Natural killer cell treated with Interleukin-12 subunit alpha and Interleukin-12 subunit beta and Interleukin-15 and Interleukin-18, amount 100 ng/mL, for 72 hours (primary cell): Measurements from ENCODE around the gene LAIR2. TPM values are rescaled to one million over a fixed set of nuclear protein-coding genes. Genes with fewer than 3 reads are reported as not detected.

Experiments
- ATAC-seq, 2 donors: fragments of 150-1000 bp; cut with Tn5 transposase in 1 of 2; sonication (Bioruptor Pico), chemical (Tn5 transposase) in 1 of 2; 2 replicates each; pipeline ENCODE4 v1.10.0; 2021
- DNase-seq: peaks from one replicate; pipeline ENCODE4 v3.0.0; 2022; ENCODE audit warnings: low spot score
- H3K27ac Mint-ChIP-seq, 2 donors: 1 replicate in 1 of 2; 2 replicates in 1 of 2; pipeline ENCODE4 v1.8.0; 2022; ENCODE audit warnings: mixed read lengths in 2 of 2, mild to moderate bottlenecking in 1 of 2, moderate library complexity in 1 of 2
- H3K27me3 Mint-ChIP-seq, 2 donors: 1 replicate in 1 of 2; 2 replicates in 1 of 2; pipeline ENCODE4 v1.8.0; 2022; ENCODE audit warnings: mixed read lengths in 2 of 2
- H3K36me3 Mint-ChIP-seq: one replicate; pipeline ENCODE4 v1.8.0; 2022; ENCODE audit warnings: mixed read lengths
- H3K4me1 Mint-ChIP-seq, 2 donors: 1 replicate in 1 of 2; 2 replicates in 1 of 2; pipeline ENCODE4 v1.8.0; 2022; ENCODE audit warnings: low read depth in 2 of 2, mixed read lengths in 2 of 2, mild to moderate bottlenecking in 1 of 2
- H3K4me3 Mint-ChIP-seq: one replicate; pipeline ENCODE4 v1.8.0; 2022; ENCODE audit warnings: mixed read lengths
- H3K9me3 Mint-ChIP-seq: 2 replicates; pipeline ENCODE4 v1.8.0; 2022; ENCODE audit warnings: mixed read lengths
- total RNA-seq, 2 donors: library from RNA; stranded (reverse); gene quantifications; one replicate each; pipeline ENCODE4 v1.2.3, GENCODE V29; 2022

LAIR2 gene
- total RNA-seq, result 10 to 100 TPM; 18.4 to 48.0 TPM

DNA sequence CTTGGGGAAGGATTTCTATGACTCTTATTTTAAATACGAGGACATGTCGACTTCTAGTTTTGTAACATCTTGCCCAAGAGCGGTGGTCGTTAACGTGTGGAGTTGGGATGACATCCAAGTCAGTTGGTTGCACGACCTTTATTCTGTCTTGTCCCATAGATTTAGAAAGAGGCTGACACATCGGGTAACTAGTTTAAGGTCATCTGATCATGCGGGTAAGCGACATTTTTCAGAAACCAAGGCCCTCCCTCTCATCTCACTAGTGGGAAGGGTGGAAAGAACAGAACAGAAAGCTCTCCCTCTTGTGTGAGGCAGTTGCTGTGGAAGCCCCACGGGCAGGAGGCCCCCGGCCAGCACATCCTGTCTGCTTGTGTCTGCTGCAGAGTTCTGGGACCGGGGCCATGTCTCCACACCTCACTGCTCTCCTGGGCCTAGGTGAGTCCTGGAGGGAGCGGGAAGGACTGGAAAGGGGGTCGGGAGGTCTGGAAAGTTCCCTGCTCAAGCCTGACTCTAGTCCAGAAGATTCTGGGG lies at the start of gene LAIR2:
Gene LAIR2, plus strand, starts transcription at position 314 of the 531 bp plus-strand sequence. Its CDS starts 88 bp downstream, at position 402.
- peaks cover 0 to 7% of the 10 kb centered on the region in 2 donors for H3K27me3 Mint-ChIP-seq
- peaks cover 7% of the 10 kb centered on the region for H3K36me3 Mint-ChIP-seq
- H3K4me3 Mint-ChIP-seq, result peak within 1 kb of the TSS; percentile 63
- no peaks in the 10 kb centered on the region for H3K9me3 Mint-ChIP-seq
- peak; percentile 76 to 85 for ATAC-seq
- H3K27ac Mint-ChIP-seq, result peak within 1 kb of the TSS; percentile 16 to 80
- peaks cover 46 to 52% of the 10 kb centered on the region in 2 donors for H3K4me1 Mint-ChIP-seq
- DNase-seq, result peak; percentile 70

- DNase-seq, result peak; percentile 54
- H3K27ac Mint-ChIP-seq, result no peak overlapping the region
- ATAC-seq, result no peak
- no peaks in the 10 kb centered on the region for H3K9me3 Mint-ChIP-seq
- peaks cover 41 to 44% of the 10 kb centered on the region in 2 donors for H3K4me1 Mint-ChIP-seq
- no peak overlapping the region for H3K4me3 Mint-ChIP-seq
- H3K27me3 Mint-ChIP-seq, result no peaks in the 10 kb centered on the region
- H3K36me3 Mint-ChIP-seq, result peaks cover 32% of the 10 kb centered on the region
Measured at GRCh38 chr19:54453921-54454780, 48.5 kb upstream of the LAIR2 start.

DNA sequence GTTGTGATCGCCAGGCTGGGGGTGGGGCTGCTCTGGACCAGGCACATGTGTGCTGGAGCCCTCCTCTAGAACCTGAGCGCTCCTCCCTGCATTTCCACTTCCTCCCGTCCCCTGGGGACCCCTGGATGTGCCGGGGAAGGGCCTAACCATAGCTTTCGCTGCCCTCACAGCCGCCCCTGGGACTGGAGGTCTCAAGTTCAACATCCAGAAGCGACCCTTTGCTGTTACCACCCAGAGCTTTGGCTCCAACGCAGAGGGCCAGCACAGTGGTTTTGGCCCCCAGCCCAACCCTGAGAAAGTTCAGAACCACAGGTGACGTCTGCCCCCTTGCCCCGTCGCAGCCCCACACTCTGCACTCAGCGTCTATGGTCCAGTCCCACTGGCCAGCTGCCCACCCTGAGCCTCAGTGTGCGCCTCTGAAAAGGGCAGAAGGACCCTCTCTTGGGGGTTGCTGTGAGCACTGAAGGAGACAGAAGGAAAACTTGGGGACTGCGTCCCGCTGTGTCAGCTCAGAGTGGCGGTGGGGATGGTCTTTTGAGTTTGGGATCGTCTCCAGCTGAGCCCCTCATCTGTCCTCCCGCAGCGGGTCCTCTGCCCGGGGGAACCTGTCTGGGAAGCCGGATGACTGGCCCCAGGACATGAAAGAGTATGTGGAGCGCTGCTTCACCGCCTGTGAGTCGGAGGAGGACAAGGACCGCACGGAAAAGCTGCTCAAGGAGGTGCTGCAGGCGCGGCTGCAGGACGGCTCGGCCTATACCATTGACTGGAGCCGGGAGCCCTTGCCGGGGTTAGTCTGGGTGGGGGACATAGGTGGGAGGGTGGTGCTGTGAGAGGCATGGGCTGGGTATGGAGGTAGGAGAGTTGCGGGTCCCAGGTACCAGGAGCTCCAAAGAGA lies 47.6 kb upstream of the LAIR2 start:
- DNase-seq (peak; percentile 53), ATAC-seq (no peak)
- peaks cover 30% of the 10 kb centered on the region for H3K36me3 Mint-ChIP-seq
- no peak overlapping the region for H3K4me3 Mint-ChIP-seq
- H3K4me1 Mint-ChIP-seq, result peaks cover 43 to 45% of the 10 kb centered on the region in 2 donors
- no peak overlapping the region for H3K27ac Mint-ChIP-seq
- no peaks in the 10 kb centered on the region for H3K9me3 Mint-ChIP-seq
- no peaks in the 10 kb centered on the region for H3K27me3 Mint-ChIP-seq

DNA sequence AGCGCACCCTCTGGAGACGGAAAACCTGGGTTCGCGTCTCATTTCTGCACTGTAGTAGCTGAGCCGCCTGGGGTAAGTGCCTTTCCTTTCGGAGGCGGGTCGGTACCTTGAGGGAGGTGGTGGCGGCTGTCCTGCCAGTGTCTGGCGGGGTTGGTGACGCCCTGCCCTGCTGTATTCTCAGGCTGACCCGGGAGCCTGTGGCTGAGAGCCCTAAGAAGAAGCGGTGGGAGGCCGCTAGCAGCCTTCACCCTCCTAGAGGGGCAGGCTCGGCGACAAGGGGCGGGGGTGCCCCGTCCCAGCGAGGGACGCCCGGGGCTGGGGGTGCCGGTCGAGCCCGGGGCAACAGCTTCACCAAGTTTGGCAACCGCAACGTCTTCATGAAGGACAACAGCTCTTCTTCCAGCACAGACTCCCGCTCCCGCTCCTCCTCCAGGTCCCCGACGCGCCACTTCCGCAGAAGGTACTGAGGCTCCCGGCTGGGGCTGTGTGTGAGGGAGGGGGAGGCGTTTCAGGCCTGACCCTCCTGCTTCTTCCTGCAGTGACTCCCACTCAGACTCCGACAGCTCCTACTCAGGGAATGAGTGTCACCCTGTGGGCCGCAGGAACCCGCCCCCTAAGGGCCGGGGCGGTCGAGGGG lies 46.7 kb upstream of the LAIR2 start:
- Mint-ChIP-seq H3K4me1 (peaks cover 34 to 37% of the 10 kb centered on the region in 2 donors), H3K4me3 (no peak overlapping the region), H3K9me3 (no peaks in the 10 kb centered on the region)

DNA sequence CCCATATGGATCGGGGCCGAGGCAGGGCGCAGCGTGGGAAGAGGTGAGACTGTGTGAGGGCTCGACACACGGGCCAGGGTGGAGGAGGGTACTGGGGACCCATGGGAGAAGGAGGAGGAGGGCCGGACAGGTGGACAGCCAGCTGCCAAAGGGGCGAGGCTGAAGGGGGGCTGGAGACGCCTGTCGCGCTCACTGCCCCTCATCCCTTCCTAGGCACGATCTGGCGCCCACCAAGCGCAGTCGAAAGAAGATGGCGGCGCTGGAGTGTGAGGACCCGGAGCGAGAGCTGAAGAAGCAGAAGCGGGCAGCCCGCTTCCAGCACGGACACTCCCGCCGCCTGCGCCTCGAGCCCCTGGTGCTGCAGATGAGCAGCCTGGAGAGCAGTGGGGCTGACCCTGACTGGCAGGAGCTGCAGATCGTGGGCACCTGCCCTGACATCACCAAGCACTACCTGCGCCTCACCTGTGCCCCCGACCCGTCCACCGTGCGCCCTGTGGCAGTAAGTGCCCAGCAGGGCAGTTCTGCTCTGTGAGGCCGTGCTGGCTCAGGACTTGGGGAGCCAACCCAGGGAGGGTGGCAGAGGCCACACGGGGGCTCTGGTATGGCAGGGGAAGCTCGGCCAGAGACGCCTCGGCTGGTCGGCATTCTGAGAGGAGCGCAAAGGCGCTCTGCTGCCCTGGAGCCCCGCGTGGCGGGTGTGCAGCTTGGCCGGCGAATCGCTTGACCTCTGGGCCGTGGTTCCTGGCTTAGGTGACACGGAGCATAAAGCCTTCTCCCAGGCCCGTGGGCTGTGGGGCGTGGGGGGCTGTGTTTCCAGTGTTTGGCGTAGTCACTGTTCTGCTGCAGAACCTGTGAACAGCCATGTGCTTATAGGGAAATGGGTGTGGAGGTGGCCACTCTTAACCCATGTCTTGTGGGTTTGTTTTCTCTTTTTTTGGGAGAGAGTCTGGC lies 45.9 kb upstream of the LAIR2 start:
- no peaks in the 10 kb centered on the region for H3K27me3 Mint-ChIP-seq
- peaks cover 28 to 33% of the 10 kb centered on the region in 2 donors for H3K4me1 Mint-ChIP-seq
- no peaks in the 10 kb centered on the region for H3K9me3 Mint-ChIP-seq
- H3K36me3 Mint-ChIP-seq, result peaks cover 17% of the 10 kb centered on the region
- no peak overlapping the region for H3K4me3 Mint-ChIP-seq
- H3K27ac Mint-ChIP-seq, result no peak overlapping the region
- peak; percentile 47 for DNase-seq
- ATAC-seq, result no peak

More for the DNA sequence above, 46.7 kb upstream of the LAIR2 start:
- H3K27ac Mint-ChIP-seq, result no peak overlapping the region
- H3K27me3 Mint-ChIP-seq, result no peaks in the 10 kb centered on the region
- no peak for ATAC-seq
- H3K36me3 Mint-ChIP-seq, result peaks cover 21% of the 10 kb centered on the region
- peak; percentile 50 for DNase-seq

DNA sequence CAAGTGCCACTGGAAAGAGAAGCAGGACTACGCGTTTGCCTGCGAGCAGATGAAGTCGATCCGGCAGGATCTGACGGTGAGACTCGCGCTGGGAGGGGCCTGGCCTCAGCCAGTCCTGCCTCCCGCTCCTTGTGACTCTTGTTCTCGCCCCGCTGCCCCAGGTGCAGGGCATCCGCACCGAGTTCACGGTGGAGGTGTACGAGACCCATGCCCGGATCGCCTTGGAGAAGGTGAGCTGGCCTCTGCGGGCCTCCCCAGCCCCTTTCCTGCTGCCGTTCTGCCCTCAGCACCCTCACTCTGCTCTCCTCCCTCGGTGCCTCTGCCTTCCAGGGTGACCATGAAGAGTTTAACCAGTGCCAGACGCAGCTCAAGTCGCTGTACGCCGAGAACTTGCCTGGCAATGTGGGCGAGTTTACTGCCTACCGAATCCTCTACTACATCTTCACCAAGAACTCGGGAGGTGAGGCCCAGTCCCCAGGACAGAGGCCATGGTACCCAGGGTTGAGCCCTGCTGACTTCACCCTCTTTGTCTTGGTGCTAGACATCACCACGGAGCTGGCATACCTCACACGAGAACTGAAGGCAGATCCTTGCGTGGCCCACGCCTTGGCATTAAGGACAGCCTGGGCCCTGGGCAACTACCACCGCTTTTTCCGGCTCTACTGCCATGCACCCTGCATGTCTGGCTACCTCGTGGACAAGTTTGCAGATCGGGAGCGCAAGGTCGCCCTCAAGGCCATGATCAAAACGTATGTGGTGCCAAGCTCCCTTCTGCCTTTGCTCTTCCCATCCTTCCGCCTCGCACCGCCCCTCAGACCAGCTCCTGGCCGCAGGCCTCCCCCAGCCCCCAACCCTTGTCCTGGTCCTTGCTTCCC lies 44.6 kb upstream of the LAIR2 start:
- Mint-ChIP-seq H3K4me3 (no peak overlapping the region), H3K9me3 (no peaks in the 10 kb centered on the region), H3K27ac (no peak overlapping the region), H3K36me3 (peaks cover 15% of the 10 kb centered on the region), H3K27me3 (no peaks in the 10 kb centered on the region), H3K4me1 (peaks cover 28 to 32% of the 10 kb centered on the region in 2 donors)
- DNase-seq (no peak), ATAC-seq (no peak)

- H3K9me3 Mint-ChIP-seq, result no peaks in the 10 kb centered on the region
- no peaks in the 10 kb centered on the region for H3K27me3 Mint-ChIP-seq
- no peak for ATAC-seq
- H3K4me3 Mint-ChIP-seq, result no peak overlapping the region
- peak overlapping the region; percentile 70 for H3K27ac Mint-ChIP-seq
- no peak for DNase-seq
- peaks cover 28% of the 10 kb centered on the region in 2 donors for H3K4me1 Mint-ChIP-seq
- H3K36me3 Mint-ChIP-seq, result peaks cover 11% of the 10 kb centered on the region
Measured at GRCh38 chr19:54458648-54459281, 43.9 kb upstream of the LAIR2 start.

DNA sequence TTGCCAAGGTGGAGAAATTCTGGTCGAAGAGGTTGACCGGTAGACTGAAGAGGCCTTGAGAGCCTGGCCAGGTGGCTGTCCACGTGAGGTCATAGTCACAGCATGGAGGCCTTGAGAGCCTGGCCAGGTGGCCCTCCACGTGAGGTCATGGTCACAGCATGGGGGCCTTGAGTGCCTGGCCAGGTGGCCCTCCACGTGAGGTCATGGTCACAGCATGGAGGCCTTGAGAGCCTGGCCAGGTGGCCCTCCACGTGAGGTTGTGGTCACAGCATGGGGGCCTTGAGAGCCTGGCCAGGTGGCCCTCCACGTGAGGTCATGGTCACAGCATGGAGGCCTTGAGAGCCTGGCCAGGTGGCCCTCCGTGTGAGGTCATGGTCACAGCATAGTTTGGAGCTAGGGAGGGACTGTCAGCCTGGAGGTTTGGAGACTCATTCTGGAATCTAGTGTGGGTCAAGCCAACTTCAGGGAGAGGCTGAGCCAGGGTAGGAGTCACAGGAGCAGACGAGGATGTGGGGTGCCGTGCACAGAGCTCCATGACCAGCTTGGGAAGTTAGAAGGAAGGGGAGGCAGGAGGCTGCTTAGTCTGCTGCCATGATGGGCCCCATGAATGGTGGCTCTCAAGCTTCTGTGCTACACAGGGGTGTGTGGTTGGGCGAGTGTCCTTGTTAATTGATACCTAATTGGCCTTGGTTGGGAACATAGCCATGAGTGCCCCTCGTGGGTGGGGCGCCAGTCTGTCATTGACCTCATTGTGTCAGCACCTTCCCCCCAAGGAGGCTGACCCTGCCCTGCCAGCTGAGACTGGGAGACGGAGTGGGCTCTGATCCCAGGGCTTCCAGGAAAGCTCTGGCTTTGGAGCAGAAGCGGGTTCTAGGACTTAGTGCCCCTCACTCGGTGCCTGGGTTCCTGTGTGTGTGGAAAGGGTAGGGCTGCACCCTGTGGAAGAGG lies 43.1 kb upstream of the LAIR2 start:
- peaks cover 11% of the 10 kb centered on the region for H3K36me3 Mint-ChIP-seq
- H3K4me1 Mint-ChIP-seq, result peaks cover 31 to 34% of the 10 kb centered on the region in 2 donors
- peak overlapping the region; percentile 70 for H3K27ac Mint-ChIP-seq
- no peaks in the 10 kb centered on the region for H3K27me3 Mint-ChIP-seq
- ATAC-seq (no peak), DNase-seq (no peak)
- H3K4me3 Mint-ChIP-seq, result peak overlapping the region; percentile 28
- no peaks in the 10 kb centered on the region for H3K9me3 Mint-ChIP-seq

DNA sequence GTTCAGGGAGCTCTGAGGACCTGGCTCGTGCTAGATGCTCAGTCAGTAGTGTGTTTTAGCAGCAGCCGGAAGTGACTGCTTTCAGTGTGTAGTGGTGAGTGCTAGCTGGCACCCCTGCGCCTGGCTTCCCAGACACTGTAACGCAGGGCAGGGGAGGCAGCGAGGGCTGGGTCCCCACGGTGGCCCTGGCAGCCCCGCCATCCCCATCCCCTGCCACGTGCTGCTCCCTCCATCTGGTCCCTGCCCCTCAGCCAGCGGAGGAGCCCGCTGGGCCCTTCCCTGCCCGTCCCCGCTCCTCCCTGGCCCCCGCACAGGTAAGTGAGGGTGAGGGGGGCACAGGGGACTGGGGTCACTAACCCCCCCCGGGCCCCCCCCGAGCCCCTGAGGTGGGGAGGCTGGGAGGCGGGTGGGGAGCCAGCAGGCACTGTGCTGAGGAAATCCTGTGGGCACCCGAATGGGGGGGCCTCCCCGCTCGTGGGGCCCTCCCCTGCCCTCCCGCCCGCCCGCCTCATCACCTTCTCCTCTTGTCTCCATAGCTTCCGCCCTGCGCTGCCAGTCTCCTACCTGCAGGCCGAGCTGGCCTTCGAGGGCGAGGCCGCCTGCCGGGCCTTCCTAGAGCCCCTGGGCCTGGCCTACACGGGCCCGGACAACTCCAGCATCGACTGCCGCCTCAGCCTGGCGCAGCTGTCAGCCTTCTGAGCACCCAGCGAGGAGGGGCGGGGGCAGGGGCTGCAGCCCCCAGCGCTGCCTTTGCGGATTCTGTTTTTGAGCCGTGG lies 42.2 kb upstream of the LAIR2 start:
- DNase-seq (no peak), ATAC-seq (no peak)
- Mint-ChIP-seq H3K4me3 (peak overlapping the region; percentile 28), H3K27ac (peak overlapping the region in 1 of 2 donors; percentile 70), H3K36me3 (peaks cover 11% of the 10 kb centered on the region), H3K4me1 (peaks cover 34 to 39% of the 10 kb centered on the region in 2 donors), H3K9me3 (no peaks in the 10 kb centered on the region), H3K27me3 (no peaks in the 10 kb centered on the region)

DNA sequence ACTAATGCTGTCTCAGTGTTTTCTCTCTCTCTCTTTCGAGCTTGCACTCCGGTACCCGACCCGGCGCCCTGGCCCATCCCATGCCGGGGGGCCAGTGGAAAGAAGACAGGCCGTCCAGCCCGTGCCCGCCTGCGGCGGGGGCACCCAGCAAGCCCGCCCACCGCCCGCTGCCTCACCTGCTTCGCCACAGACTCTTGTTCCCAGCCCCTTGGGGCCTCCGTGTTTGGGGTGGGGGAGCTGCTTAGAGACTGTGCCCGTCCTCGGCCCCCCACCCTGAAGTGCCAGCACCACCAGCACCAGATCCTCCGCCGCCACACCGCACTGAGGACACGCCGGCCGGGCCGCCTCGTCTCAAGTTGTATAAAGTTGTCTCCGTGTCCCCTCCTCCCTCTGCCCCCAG lies 41.4 kb upstream of the LAIR2 start:
- Mint-ChIP-seq H3K27me3 (no peaks in the 10 kb centered on the region), H3K4me1 (peaks cover 34 to 42% of the 10 kb centered on the region in 2 donors), H3K27ac (peak overlapping the region; percentile 66 to 67), H3K4me3 (peak overlapping the region; percentile 71), H3K36me3 (peaks cover 11% of the 10 kb centered on the region), H3K9me3 (no peaks in the 10 kb centered on the region)
- no peak for DNase-seq
- ATAC-seq, result no peak
